ENCODE results near the gene SLC22A6.

Gene SLC22A6

GRCh38 chr11:62984451-62984991 is at the start of gene SLC22A6:
Gene SLC22A6, minus strand, starts transcription at chr11:62984967. Its CDS starts 277 bp downstream, at chr11:62984690.
- Histone ChIP-seq H3K4me1 (no peaks in the 10 kb centered on the region), H3K9me3 (no peaks in the 10 kb centered on the region), H3K4me3 (no peak within 1 kb of the TSS), H3K27me3 (peaks cover 0 to 10% of the 10 kb centered on the region in 2 donors), H3K27ac (no peak within 1 kb of the TSS), H3K36me3 (no peaks in the 10 kb centered on the region)
- no peak for DNase-seq
- no peak for TF ChIP-seq CTCF (IDR thresholded peaks at IDR 0.05)
- intact Hi-C loops (cut with DNase I; ENCODE audit: low total_unique reads), result no loop called here

GRCh38 chr11:63032457-63032856 is 47.7 kb upstream of the SLC22A6 start:
- Histone ChIP-seq H3K27ac (no peak overlapping the region), H3K9me3 (no peaks in the 10 kb centered on the region), H3K27me3 (peaks cover 0 to 2% of the 10 kb centered on the region in 2 donors), H3K36me3 (no peaks in the 10 kb centered on the region), H3K4me3 (no peak overlapping the region), H3K4me1 (no peaks in the 10 kb centered on the region)
- TF ChIP-seq CTCF (IDR thresholded peaks at IDR 0.05), result no peak
- DNase-seq, result no peak
- intact Hi-C loops (cut with DNase I; ENCODE audit: low total_unique reads), result no loop called here

GRCh38 chr11:63023841-63024648 is 39.3 kb upstream of the SLC22A6 start:
- no peak overlapping the region for H3K4me3 ChIP-seq
- H3K27ac ChIP-seq, result no peak overlapping the region
- no peaks in the 10 kb centered on the region for H3K36me3 ChIP-seq
- no peaks in the 10 kb centered on the region for H3K4me1 ChIP-seq
- peak; percentile 88 to 93 for DNase-seq
- H3K9me3 ChIP-seq, result no peaks in the 10 kb centered on the region
- TF ChIP-seq CTCF (IDR thresholded peaks at IDR 0.05), result peak; percentile 99
- intact Hi-C loops (cut with DNase I; ENCODE audit: low total_unique reads), result loop anchor here (2.0 kb wide), 1 partner anchor 117 kb away; no protein-coding TSS in a partner anchor
- H3K27me3 ChIP-seq, result no peaks in the 10 kb centered on the region

- Histone ChIP-seq H3K36me3 (no peaks in the 10 kb centered on the region), H3K27me3 (no peaks in the 10 kb centered on the region), H3K9me3 (no peaks in the 10 kb centered on the region), H3K4me3 (no peak overlapping the region), H3K27ac (no peak overlapping the region), H3K4me1 (no peaks in the 10 kb centered on the region)
- no peak for DNase-seq
- TF ChIP-seq CTCF (IDR thresholded peaks at IDR 0.05), result no peak
- intact Hi-C loops (cut with DNase I; ENCODE audit: low total_unique reads), result loop anchor here (2.0 kb wide), 1 partner anchor 117 kb away; no protein-coding TSS in a partner anchor
Measured at GRCh38 chr11:63023222-63023814, 38.6 kb upstream of the SLC22A6 start.

- no peaks in the 10 kb centered on the region for H3K36me3 ChIP-seq
- TF ChIP-seq CTCF (IDR thresholded peaks at IDR 0.05), result no peak
- no peak overlapping the region for H3K27ac ChIP-seq
- H3K4me1 ChIP-seq, result peaks cover 0 to 1% (median 0%) of the 10 kb centered on the region in 4 donors
- DNase-seq, result no peak
- intact Hi-C loops (cut with DNase I; ENCODE audit: low total_unique reads), result loop anchor here (2.0 kb wide), 1 partner anchor 116 kb away; no protein-coding TSS in a partner anchor
- H3K4me3 ChIP-seq, result no peak overlapping the region
- no peaks in the 10 kb centered on the region for H3K27me3 ChIP-seq
- H3K9me3 ChIP-seq, result no peaks in the 10 kb centered on the region
Measured at GRCh38 chr11:63022441-63022840, 37.7 kb upstream of the SLC22A6 start.
